Suprapubic skin (tissue), 4 donors: Measurements from ENCODE around the gene ACSM4. TPM values are rescaled to one million over a fixed set of nuclear protein-coding genes. Genes with fewer than 3 reads are reported as not detected.
"Not testable (repeated sequence)": the region's sequence is repeated elsewhere in the genome, so short reads cannot be mapped to it uniquely, and the experiment has no call there.

Experiments
- DNase-seq, 2 donors: peaks; one replicate each; pipeline ENCODE4 v3.0.0-alpha.2; 2019; ENCODE audit warnings: low spot score in 2 of 2
- H3K27ac ChIP-seq: fragments of 200-600 bp; sonication (generic); one replicate; pipeline ENCODE4 v1.5.1; 2019
- H3K27me3 ChIP-seq: fragments of 200-600 bp; sonication (generic); one replicate; pipeline ENCODE4 v1.5.1; 2019
- H3K36me3 ChIP-seq: fragments of 200-600 bp; sonication (generic); one replicate; pipeline ENCODE4 v1.5.1; 2019
- H3K4me1 ChIP-seq: fragments of 200-600 bp; sonication (generic); one replicate; pipeline ENCODE4 v1.5.1; 2019
- H3K4me3 ChIP-seq: fragments of 200-600 bp; sonication (generic); one replicate; pipeline ENCODE4 v1.5.1; 2019; ENCODE audit warnings: mild to moderate bottlenecking
- H3K9me3 ChIP-seq: fragments of 200-600 bp; sonication (generic); one replicate; pipeline ENCODE4 v1.5.1; 2019
- EP300 ChIP-seq: sonication (generic); formaldehyde crosslinking; IDR thresholded peaks from one replicate; pipeline ENCODE4 v1.6.1; 2017; ENCODE audit warnings: antibody characterized with exemption
- POLR2A ChIP-seq, 2 donors: fragments of 450-650 bp; IDR thresholded peaks; one replicate each; pipeline ENCODE4 v1.6.1; 2017; ENCODE audit warnings: antibody characterized with exemption in 2 of 2, mild to moderate bottlenecking in 2 of 2, moderate library complexity in 2 of 2
- POLR2AphosphoS5 ChIP-seq, 3 donors: sonication (generic); formaldehyde crosslinking; IDR thresholded peaks; one replicate each; pipeline ENCODE4 v1.6.1; 2017; ENCODE audit warnings: antibody characterized with exemption in 3 of 3
- WGBS: methylation state at CpG from one replicate; pipeline ENCODE4 v1.1.5; 2018; 5-methylcytosine and 5-hydroxymethylcytosine counted together
- total RNA-seq, 4 donors: library from RNA; depleted of rRNA; stranded (reverse); fragments of >200 nt; gene quantifications; one replicate each; pipeline ENCODE4 v1.1.0, GENCODE V29; 2016
- TF ChIP-seq, protein P1 (sequence below), 2 donors: fragments of 200-600 bp in 1 of 2; fragments of 450-650 bp in 1 of 2; sonication (generic) in 1 of 2; IDR thresholded peaks; one replicate each; pipeline ENCODE4 v1.5.1; 2016 to 2019; ENCODE audit warnings: antibody characterized with exemption in 2 of 2, mild to moderate bottlenecking in 1 of 2, moderate library complexity in 1 of 2

ACSM4 gene
- total RNA-seq, 4 donors from 2014 or later = not detected

- no peak for TF ChIP-seq EP300
- no peak for TF ChIP-seq POLR2A (IDR thresholded peaks at IDR 0.05)
- TF ChIP-seq, protein P1, sequence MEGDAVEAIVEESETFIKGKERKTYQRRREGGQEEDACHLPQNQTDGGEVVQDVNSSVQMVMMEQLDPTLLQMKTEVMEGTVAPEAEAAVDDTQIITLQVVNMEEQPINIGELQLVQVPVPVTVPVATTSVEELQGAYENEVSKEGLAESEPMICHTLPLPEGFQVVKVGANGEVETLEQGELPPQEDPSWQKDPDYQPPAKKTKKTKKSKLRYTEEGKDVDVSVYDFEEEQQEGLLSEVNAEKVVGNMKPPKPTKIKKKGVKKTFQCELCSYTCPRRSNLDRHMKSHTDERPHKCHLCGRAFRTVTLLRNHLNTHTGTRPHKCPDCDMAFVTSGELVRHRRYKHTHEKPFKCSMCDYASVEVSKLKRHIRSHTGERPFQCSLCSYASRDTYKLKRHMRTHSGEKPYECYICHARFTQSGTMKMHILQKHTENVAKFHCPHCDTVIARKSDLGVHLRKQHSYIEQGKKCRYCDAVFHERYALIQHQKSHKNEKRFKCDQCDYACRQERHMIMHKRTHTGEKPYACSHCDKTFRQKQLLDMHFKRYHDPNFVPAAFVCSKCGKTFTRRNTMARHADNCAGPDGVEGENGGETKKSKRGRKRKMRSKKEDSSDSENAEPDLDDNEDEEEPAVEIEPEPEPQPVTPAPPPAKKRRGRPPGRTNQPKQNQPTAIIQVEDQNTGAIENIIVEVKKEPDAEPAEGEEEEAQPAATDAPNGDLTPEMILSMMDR (IDR thresholded peaks at IDR 0.05) = no peak
- no peak for TF ChIP-seq POLR2AphosphoS5 (IDR thresholded peaks at IDR 0.05)
- no peak overlapping the region for H3K27ac ChIP-seq
- no peaks in the 10 kb centered on the region for H3K4me1 ChIP-seq
- no peak for DNase-seq
- 85% methylated on average over 5 of the region's 5 CpGs for WGBS
- no peaks in the 10 kb centered on the region for H3K36me3 ChIP-seq
- no peaks in the 10 kb centered on the region for H3K9me3 ChIP-seq
- H3K27me3 ChIP-seq = no peaks in the 10 kb centered on the region
- no peak overlapping the region for H3K4me3 ChIP-seq
Observed at GRCh38 chr12:7271893-7272514, 31.9 kb upstream of the ACSM4 start.

DNA sequence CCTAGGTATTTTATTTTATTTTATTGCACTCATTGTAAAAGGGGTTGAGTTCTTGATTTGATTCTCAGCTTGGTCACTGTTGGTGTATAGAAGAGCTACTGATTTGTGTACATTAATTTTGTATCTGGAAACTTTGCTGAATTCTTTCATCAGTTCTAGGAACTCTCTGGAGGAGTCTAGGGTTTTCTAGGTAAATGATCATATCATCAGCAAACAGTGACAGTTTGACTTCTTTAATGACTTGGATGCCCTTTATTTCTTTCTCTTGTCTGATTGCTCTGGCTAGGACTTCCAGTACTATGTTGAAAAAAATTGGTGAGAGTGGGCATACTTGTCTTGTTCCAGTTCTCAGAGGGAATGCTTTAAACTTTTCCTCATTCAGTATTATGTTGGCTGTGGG lies 28.4 kb upstream of the ACSM4 start:
- H3K36me3 ChIP-seq, H3K27me3 ChIP-seq, H3K4me3 ChIP-seq, DNase-seq, H3K4me1 ChIP-seq, H3K27ac ChIP-seq, H3K9me3 ChIP-seq: not testable (repeated sequence)

- peaks cover 4% of the 10 kb centered on the region for H3K9me3 ChIP-seq
- no peak overlapping the region for H3K4me3 ChIP-seq
- no peaks in the 10 kb centered on the region for H3K27me3 ChIP-seq
- no peak overlapping the region for H3K27ac ChIP-seq
- no peaks in the 10 kb centered on the region for H3K36me3 ChIP-seq
- TF ChIP-seq EP300 (no peak), POLR2A (IDR thresholded peaks at IDR 0.05) (no peak), POLR2AphosphoS5 (IDR thresholded peaks at IDR 0.05) (no peak)
- TF ChIP-seq, protein P1 (IDR thresholded peaks at IDR 0.05) = no peak
- 68% methylated on average over 2 of the region's 2 CpGs for WGBS
- no peak for DNase-seq
- H3K4me1 ChIP-seq = no peaks in the 10 kb centered on the region
Observed at GRCh38 chr12:7282844-7283243, 21.0 kb upstream of the ACSM4 start.

GRCh38 chr12:7289743-7290142 lies 14.1 kb upstream of the ACSM4 start:
- Histone ChIP-seq H3K27me3 (no peaks in the 10 kb centered on the region), H3K4me3 (no peak overlapping the region), H3K36me3 (no peaks in the 10 kb centered on the region), H3K4me1 (no peaks in the 10 kb centered on the region), H3K9me3 (no peaks in the 10 kb centered on the region), H3K27ac (no peak overlapping the region)
- TF ChIP-seq, protein P1 (IDR thresholded peaks at IDR 0.05) = no peak
- TF ChIP-seq POLR2AphosphoS5 (IDR thresholded peaks at IDR 0.05) (no peak), EP300 (no peak), POLR2A (IDR thresholded peaks at IDR 0.05) (no peak)
- no peak for DNase-seq
- WGBS = 57% methylated on average over 2 of the region's 2 CpGs

DNA sequence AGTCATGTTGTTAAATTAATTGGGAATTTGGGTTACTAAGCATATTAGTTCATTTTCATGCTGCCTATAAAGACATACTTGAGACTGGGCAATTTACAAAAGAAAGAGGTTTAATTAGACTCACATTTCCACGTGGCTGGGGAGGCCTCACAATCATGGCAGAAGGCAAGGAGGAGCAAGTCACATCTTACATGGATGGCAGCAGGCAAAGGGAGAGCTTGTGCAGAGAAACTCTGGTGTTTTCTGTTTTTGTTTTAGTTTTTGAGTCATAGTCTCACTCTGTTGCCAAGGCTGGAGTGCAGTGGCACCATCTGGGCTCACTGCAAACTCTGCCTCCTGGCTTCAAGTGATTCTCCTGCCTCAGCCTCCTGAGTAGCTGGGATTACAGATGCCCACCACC lies 13.3 kb upstream of the ACSM4 start:
- not testable (repeated sequence) for H3K27me3 ChIP-seq, H3K27ac ChIP-seq, H3K9me3 ChIP-seq, DNase-seq, H3K36me3 ChIP-seq, H3K4me3 ChIP-seq, H3K4me1 ChIP-seq
- 26% methylated on average over 1 of the region's 1 CpG for WGBS

- no peak overlapping the region for H3K27ac ChIP-seq
- no peak overlapping the region for H3K4me3 ChIP-seq
- 62% methylated on average over 2 of the region's 2 CpGs for WGBS
- no peak for DNase-seq
- H3K9me3 ChIP-seq = no peaks in the 10 kb centered on the region
- no peaks in the 10 kb centered on the region for H3K27me3 ChIP-seq
- no peaks in the 10 kb centered on the region for H3K36me3 ChIP-seq
- TF ChIP-seq EP300 = no peak
- TF ChIP-seq POLR2AphosphoS5 (IDR thresholded peaks at IDR 0.05) = no peak
- H3K4me1 ChIP-seq = no peaks in the 10 kb centered on the region
Observed at GRCh38 chr12:7292300-7292699, 11.6 kb upstream of the ACSM4 start.

- H3K4me3 ChIP-seq = no peak overlapping the region
- H3K9me3 ChIP-seq = no peaks in the 10 kb centered on the region
- H3K27me3 ChIP-seq = no peaks in the 10 kb centered on the region
- H3K4me1 ChIP-seq = no peaks in the 10 kb centered on the region
- TF ChIP-seq, protein P1 (IDR thresholded peaks at IDR 0.05) = no peak
- TF ChIP-seq POLR2A (IDR thresholded peaks at IDR 0.05) (no peak), EP300 (no peak), POLR2AphosphoS5 (IDR thresholded peaks at IDR 0.05) (no peak)
- H3K36me3 ChIP-seq = no peaks in the 10 kb centered on the region
- no peak for DNase-seq
- WGBS = 61% methylated on average over 1 of the region's 1 CpG
- H3K27ac ChIP-seq = no peak overlapping the region
Observed at GRCh38 chr12:7293670-7294069, 10.2 kb upstream of the ACSM4 start.
